HepG2 (cell line): ENCODE results near the gene ZNF174. TPM values are rescaled to one million over a fixed set of nuclear protein-coding genes. Genes with fewer than 3 reads are reported as not detected.

Experiments
- ATF7-NPFF ChIP-seq: sonication (generic); formaldehyde crosslinking; IDR thresholded peaks from 2 replicates; pipeline ENCODE4 v1.8.1; 2023; ENCODE audit warnings: mild to moderate bottlenecking, low read depth, missing genetic modification reagents, moderate library complexity
- FOSL2 ChIP-seq: sonication (generic); formaldehyde crosslinking; IDR thresholded peaks from 2 replicates; pipeline ENCODE4 v1.4.0; 2020; ENCODE audit warnings: missing genetic modification reagents
- HNRNPLL ChIP-seq: fragments of 200-400 bp; formaldehyde crosslinking; IDR thresholded peaks from 2 replicates; pipeline ENCODE4 v1.6.1; 2017; ENCODE audit warnings: mild to moderate bottlenecking, low read depth, low read length; ENCODE audit not compliant: poor library complexity, severe bottlenecking
- JUND ChIP-seq: sonication (generic); formaldehyde crosslinking; IDR thresholded peaks from 2 replicates; pipeline ENCODE4 v1.8.0; 2022; ENCODE audit warnings: mild to moderate bottlenecking, missing genetic modification reagents
- MTERF4 ChIP-seq: sonication (generic); formaldehyde crosslinking; IDR thresholded peaks from 2 replicates; pipeline ENCODE4 v1.8.0; 2023; ENCODE audit warnings: mild to moderate bottlenecking, missing genetic modification reagents
- NPAS2 ChIP-seq: sonication (generic); formaldehyde crosslinking; IDR thresholded peaks from 2 replicates; pipeline ENCODE4 v1.8.0; 2022; ENCODE audit warnings: mild to moderate bottlenecking, missing genetic modification reagents, borderline replicate concordance
- RFXANK ChIP-seq: IDR thresholded peaks from 2 replicates; pipeline ENCODE4 v1.6.1; 2016
- SRY ChIP-seq: sonication (generic); formaldehyde crosslinking; IDR thresholded peaks from 2 replicates; pipeline ENCODE4 v1.8.0; 2022; ENCODE audit warnings: mild to moderate bottlenecking, missing genetic modification reagents
- ZBTB38 ChIP-seq: sonication (generic); formaldehyde crosslinking; IDR thresholded peaks from 2 replicates; pipeline ENCODE4 v1.5.1; 2020; ENCODE audit warnings: mild to moderate bottlenecking, missing genetic modification reagents
- ZEB1 ChIP-seq: IDR thresholded peaks from 2 replicates; pipeline ENCODE4 v1.6.1; 2012; ENCODE audit warnings: mild to moderate bottlenecking, low read depth, inconsistent platforms; ENCODE audit not compliant: insufficient replicate concordance
- ZNF121 ChIP-seq: sonication (generic); formaldehyde crosslinking; IDR thresholded peaks from 2 replicates; pipeline ENCODE4 v1.5.0; 2020; ENCODE audit warnings: mild to moderate bottlenecking, missing genetic modification reagents
- ZNF138 ChIP-seq: sonication (generic); formaldehyde crosslinking; IDR thresholded peaks from 2 replicates; pipeline ENCODE4 v1.5.0; 2020; ENCODE audit warnings: mild to moderate bottlenecking, low read depth, missing genetic modification reagents
- ZNF30 ChIP-seq: sonication (generic); formaldehyde crosslinking; IDR thresholded peaks from 2 replicates; pipeline ENCODE4 v1.5.0; 2020; ENCODE audit warnings: mild to moderate bottlenecking, missing genetic modification reagents
- ZNF382 ChIP-seq: sonication (generic); formaldehyde crosslinking; IDR thresholded peaks from 2 replicates; pipeline ENCODE4 v1.5.0; 2020; ENCODE audit warnings: missing genetic modification reagents, mild to moderate bottlenecking, borderline replicate concordance
- ZNF430 ChIP-seq: sonication (generic); formaldehyde crosslinking; IDR thresholded peaks from 2 replicates; pipeline ENCODE4 v1.9.0; 2021; ENCODE audit warnings: mild to moderate bottlenecking, missing genetic modification reagents
- ZNF589 ChIP-seq: sonication (generic); formaldehyde crosslinking; conservative IDR thresholded peaks from 2 replicates; pipeline ENCODE4 v1.8.0; 2022; ENCODE audit warnings: mild to moderate bottlenecking, moderate library complexity, missing genetic modification reagents
- ZNF629 ChIP-seq: sonication (generic); formaldehyde crosslinking; conservative IDR thresholded peaks from 2 replicates; pipeline ENCODE4 v1.5.0; 2020; ENCODE audit warnings: missing genetic modification reagents
- ZNF768 ChIP-seq: sonication (generic); formaldehyde crosslinking; IDR thresholded peaks from 2 replicates; pipeline ENCODE4 v1.4.0; 2020; ENCODE audit warnings: missing genetic modification reagents
- ZNF816 ChIP-seq: sonication (generic); formaldehyde crosslinking; IDR thresholded peaks from 2 replicates; pipeline ENCODE4 v1.8.0; 2022; ENCODE audit warnings: missing genetic modification reagents, mild to moderate bottlenecking, borderline replicate concordance
- ZNF841 ChIP-seq: sonication (generic); formaldehyde crosslinking; IDR thresholded peaks from 2 replicates; pipeline ENCODE4 v1.8.1; 2023; ENCODE audit warnings: missing genetic modification reagents, borderline replicate concordance
- polyA plus RNA-seq, 8 experiments: library from polyadenylated mRNA; depleted of rRNA in 3 of 8; stranded (reverse) in 7 of 8; unstranded in 1 of 8; fragments of >200 nt; fragmentation: Illumina TruSeq in 4 of 8; extraction: Trizol in 4 of 8; gene quantifications; 2 replicates each; pipeline versions ENCODE4 v1.2.1 to v1.2.3, GENCODE V29; 2011 to 2016; ENCODE audit warnings: low read depth in 4 of 8, missing spikeins in 1 of 8, mixed read lengths in 1 of 8; ENCODE audit not compliant: insufficient read depth in 1 of 8
- total RNA-seq, 5 experiments: library from RNA; depleted of rRNA; stranded (reverse); fragments of >200 nt; fragmentation: Illumina TruSeq; extraction: Trizol; gene quantifications; 2 replicates each; pipeline ENCODE4 v1.2.3, GENCODE V29; 2016; ENCODE audit warnings: low read depth in 1 of 5
- TF ChIP-seq, protein P1 (sequence below), 2 experiments: IDR thresholded peaks; 2 replicates each; pipeline ENCODE4 v1.6.1; 2011 to 2012; ENCODE audit warnings: low read length in 2 of 2, borderline replicate concordance in 1 of 2, low read depth in 1 of 2, mild to moderate bottlenecking in 1 of 2, moderate library complexity in 1 of 2
- TF ChIP-seq, protein P2 (sequence below): IDR thresholded peaks from 2 replicates; pipeline ENCODE4 v1.6.1; 2016; ENCODE audit warnings: low read depth

ZNF174 gene
- total and polyA plus RNA-seq, 2 of the 13 experiments (the other 11 are each of a cell fraction or from before 2014, with no cell fraction given) = 8.3 to 10.6 TPM

- no peak; the same call in 1 of the 2 replicates for TF ChIP-seq ZNF30 (CRISPR knock-in tag)
- TF ChIP-seq HNRNPLL = peak; percentile 99
- no peak; the same call in none of the 2 replicates for TF ChIP-seq ZNF589 (CRISPR knock-in tag)
- TF ChIP-seq ZNF382 (CRISPR knock-in tag) = no peak
- TF ChIP-seq NPAS2 = no peak
- TF ChIP-seq ZNF816 (CRISPR knock-in tag) = peak; percentile 89; the same call in 1 of the 2 replicates
- no peak for TF ChIP-seq ZEB1
- TF ChIP-seq ZNF768 = peak; percentile 35; the same call in 1 of the 2 replicates
- no peak for TF ChIP-seq RFXANK (CRISPR knock-in tag)
- TF ChIP-seq ZNF430 (CRISPR knock-in tag) = peak; percentile 69; the same call in 1 of the 2 replicates
- TF ChIP-seq MTERF4 (CRISPR knock-in tag) = peak; percentile 94
- 0 out of 2 replicates have a peak, but pooled peaks have one; percentile 25 for TF ChIP-seq ZNF138 (CRISPR knock-in tag)
- 0 out of 2 replicates have a peak, but pooled peaks have one; percentile 36 for TF ChIP-seq ZNF121 (CRISPR knock-in tag)
- peak; percentile 77; the same call in 1 of the 2 replicates for TF ChIP-seq ZNF841 (CRISPR knock-in tag)
- TF ChIP-seq, protein P1, sequence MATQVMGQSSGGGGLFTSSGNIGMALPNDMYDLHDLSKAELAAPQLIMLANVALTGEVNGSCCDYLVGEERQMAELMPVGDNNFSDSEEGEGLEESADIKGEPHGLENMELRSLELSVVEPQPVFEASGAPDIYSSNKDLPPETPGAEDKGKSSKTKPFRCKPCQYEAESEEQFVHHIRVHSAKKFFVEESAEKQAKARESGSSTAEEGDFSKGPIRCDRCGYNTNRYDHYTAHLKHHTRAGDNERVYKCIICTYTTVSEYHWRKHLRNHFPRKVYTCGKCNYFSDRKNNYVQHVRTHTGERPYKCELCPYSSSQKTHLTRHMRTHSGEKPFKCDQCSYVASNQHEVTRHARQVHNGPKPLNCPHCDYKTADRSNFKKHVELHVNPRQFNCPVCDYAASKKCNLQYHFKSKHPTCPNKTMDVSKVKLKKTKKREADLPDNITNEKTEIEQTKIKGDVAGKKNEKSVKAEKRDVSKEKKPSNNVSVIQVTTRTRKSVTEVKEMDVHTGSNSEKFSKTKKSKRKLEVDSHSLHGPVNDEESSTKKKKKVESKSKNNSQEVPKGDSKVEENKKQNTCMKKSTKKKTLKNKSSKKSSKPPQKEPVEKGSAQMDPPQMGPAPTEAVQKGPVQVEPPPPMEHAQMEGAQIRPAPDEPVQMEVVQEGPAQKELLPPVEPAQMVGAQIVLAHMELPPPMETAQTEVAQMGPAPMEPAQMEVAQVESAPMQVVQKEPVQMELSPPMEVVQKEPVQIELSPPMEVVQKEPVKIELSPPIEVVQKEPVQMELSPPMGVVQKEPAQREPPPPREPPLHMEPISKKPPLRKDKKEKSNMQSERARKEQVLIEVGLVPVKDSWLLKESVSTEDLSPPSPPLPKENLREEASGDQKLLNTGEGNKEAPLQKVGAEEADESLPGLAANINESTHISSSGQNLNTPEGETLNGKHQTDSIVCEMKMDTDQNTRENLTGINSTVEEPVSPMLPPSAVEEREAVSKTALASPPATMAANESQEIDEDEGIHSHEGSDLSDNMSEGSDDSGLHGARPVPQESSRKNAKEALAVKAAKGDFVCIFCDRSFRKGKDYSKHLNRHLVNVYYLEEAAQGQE (IDR thresholded peaks at IDR 0.05; ENCODE audit: borderline replicate concordance in 1 of 2, low read depth in 1 of 2, low read length in 2 of 2) = peak in 1 of 2 experiments; percentile 12; a peak in 1 of 4 replicates
- peak; percentile 45; the same call in 1 of the 2 replicates for TF ChIP-seq ZBTB38
- 0 out of 2 replicates have a peak, but pooled peaks have one; percentile 40 for TF ChIP-seq SRY (CRISPR knock-in tag)
- TF ChIP-seq, protein P2, sequence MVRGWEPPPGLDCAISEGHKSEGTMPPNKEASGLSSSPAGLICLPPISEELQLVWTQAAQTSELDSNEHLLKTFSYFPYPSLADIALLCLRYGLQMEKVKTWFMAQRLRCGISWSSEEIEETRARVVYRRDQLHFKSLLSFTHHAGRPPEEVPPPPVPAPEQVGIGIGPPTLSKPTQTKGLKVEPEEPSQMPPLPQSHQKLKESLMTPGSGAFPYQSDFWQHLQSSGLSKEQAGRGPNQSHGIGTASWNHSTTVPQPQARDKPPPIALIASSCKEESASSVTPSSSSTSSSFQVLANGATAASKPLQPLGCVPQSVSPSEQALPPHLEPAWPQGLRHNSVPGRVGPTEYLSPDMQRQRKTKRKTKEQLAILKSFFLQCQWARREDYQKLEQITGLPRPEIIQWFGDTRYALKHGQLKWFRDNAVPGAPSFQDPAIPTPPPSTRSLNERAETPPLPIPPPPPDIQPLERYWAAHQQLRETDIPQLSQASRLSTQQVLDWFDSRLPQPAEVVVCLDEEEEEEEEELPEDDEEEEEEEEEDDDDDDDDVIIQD (CRISPR knock-in tag) = 0 out of 2 replicates have a peak, but pooled peaks have one; percentile 43
- TF ChIP-seq FOSL2 (CRISPR knock-in tag) = peak; percentile 61
- TF ChIP-seq ZNF629 (CRISPR knock-in tag) = no peak; the same call in 1 of the 2 replicates
- peak; percentile 90 for TF ChIP-seq ATF7-NPFF (CRISPR knock-in tag)
- TF ChIP-seq JUND (CRISPR knock-in tag) = peak; percentile 53; the same call in 1 of the 2 replicates
These were observed at the start of gene ZNF174, which contains the start of gene ZSCAN32 (continued) for GRCh38 chr16:3400779-3401688.
